Measurements from ENCODE around the gene FEV.

DNA sequence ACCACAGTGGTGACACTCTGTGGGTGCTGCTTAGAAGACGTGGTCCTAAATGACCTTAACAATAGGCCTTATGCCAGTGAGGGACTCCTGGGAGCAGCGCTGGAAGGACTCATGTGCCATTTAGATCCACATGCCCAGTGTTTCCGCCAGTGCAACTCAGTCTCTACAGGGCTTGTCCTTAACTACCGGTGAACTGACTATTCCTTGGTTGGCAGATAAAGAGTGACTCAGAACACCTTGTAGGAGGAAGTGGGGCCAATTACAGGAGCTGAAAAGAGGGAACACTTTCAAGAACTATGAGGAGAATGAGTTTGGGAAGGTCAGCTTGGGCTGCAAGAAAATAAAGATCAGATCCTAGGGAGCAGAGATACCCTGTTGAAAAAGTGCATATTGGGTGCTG, 27.3 kb downstream of the FEV start:
- TF ChIP-seq, protein P1, sequence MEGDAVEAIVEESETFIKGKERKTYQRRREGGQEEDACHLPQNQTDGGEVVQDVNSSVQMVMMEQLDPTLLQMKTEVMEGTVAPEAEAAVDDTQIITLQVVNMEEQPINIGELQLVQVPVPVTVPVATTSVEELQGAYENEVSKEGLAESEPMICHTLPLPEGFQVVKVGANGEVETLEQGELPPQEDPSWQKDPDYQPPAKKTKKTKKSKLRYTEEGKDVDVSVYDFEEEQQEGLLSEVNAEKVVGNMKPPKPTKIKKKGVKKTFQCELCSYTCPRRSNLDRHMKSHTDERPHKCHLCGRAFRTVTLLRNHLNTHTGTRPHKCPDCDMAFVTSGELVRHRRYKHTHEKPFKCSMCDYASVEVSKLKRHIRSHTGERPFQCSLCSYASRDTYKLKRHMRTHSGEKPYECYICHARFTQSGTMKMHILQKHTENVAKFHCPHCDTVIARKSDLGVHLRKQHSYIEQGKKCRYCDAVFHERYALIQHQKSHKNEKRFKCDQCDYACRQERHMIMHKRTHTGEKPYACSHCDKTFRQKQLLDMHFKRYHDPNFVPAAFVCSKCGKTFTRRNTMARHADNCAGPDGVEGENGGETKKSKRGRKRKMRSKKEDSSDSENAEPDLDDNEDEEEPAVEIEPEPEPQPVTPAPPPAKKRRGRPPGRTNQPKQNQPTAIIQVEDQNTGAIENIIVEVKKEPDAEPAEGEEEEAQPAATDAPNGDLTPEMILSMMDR (IDR thresholded peaks at IDR 0.05; ENCODE audit: poor library complexity), result no peak
- no peak for TF ChIP-seq EZH2 (IDR thresholded peaks at IDR 0.05; ENCODE audit: borderline replicate concordance)

Measured in hepatocyte (in vitro differentiated cells).